Body of pancreas (tissue), 4 donors: ENCODE data around the gene ZNF442.

Experiments
- CTCF ChIP-seq, 7 experiments: fragments of 450-650 bp in 4 of 7; fragments of 200-600 bp in 3 of 7; sonication (generic) in 3 of 7; IDR thresholded peaks; one replicate each; pipeline ENCODE4 v1.5.1; 2016 to 2019; ENCODE audit warnings: antibody characterized with exemption in 7 of 7
- POLR2A ChIP-seq, 3 donors: fragments of 450-650 bp; IDR thresholded peaks; one replicate each; pipeline ENCODE4 v1.6.1; 2016; ENCODE audit warnings: antibody characterized with exemption in 3 of 3, mild to moderate bottlenecking in 2 of 3

GRCh38 chr19:12365236-12366162 lies at the start of gene ZNF442:
- peak; percentile 78 to 94 (median 92) for TF ChIP-seq POLR2A (IDR thresholded peaks at IDR 0.05)
- TF ChIP-seq CTCF (IDR thresholded peaks at IDR 0.05) = peak; percentile 26 to 88 (median 71)
